Lower lobe of right lung (tissue), 2 donors: ENCODE results near the gene SAV1. TPM values are rescaled to one million over a fixed set of nuclear protein-coding genes. Genes with fewer than 3 reads are reported as not detected.
A peak's percentile ranks its signal among the peaks of the same experiment; 100 is the strongest.
"Not testable (repeated sequence)": the region's sequence is repeated elsewhere in the genome, so short reads cannot be mapped to it uniquely, and the experiment has no call there.

Source experiments
- ATAC-seq, 2 donors: fragments of 200-7000 bp; cut with Tn5 transposase; one replicate each; pipeline ENCODE4 v1.9.1; 2020 to 2022; ENCODE audit warnings: mild to moderate bottlenecking in 2 of 2, moderate library complexity in 2 of 2
- DNase-seq: peaks from one replicate; pipeline ENCODE4 v3.0.0-alpha.2; 2020
- H3K27ac ChIP-seq: fragments of 200-600 bp; one replicate; pipeline ENCODE4 v1.8.0; 2022
- H3K27me3 ChIP-seq: fragments of 200-600 bp; one replicate; pipeline ENCODE4 v1.8.0; 2022; ENCODE audit warnings: low read depth
- H3K36me3 ChIP-seq: fragments of 200-600 bp; one replicate; pipeline ENCODE4 v1.8.0; 2022; ENCODE audit warnings: mild to moderate bottlenecking
- H3K4me1 ChIP-seq: fragments of 200-600 bp; one replicate; pipeline ENCODE4 v1.8.0; 2022
- H3K4me3 ChIP-seq: fragments of 200-600 bp; one replicate; pipeline ENCODE4 v1.8.0; 2022; ENCODE audit warnings: mild to moderate bottlenecking
- H3K9me3 ChIP-seq: fragments of 200-600 bp; one replicate; pipeline ENCODE4 v1.8.0; 2022
- intact Hi-C: fragments of 100-400 bp; cut with DNase I; formaldehyde crosslinking; loops from one replicate; pipeline ENCODE4 v1.11.0; 2022
- total RNA-seq: library from RNA; stranded (reverse); fragmentation: NEBNext Ultra II Directional; extraction: Animal tissue kit (Norgen Biotek cat#: 25700); gene quantifications from one replicate; pipeline ENCODE4 v1.2.1, GENCODE V29; 2021
- TF ChIP-seq, protein P1 (sequence below): fragments of 200-600 bp; IDR thresholded peaks from one replicate; pipeline ENCODE4 v1.8.0; 2022; ENCODE audit warnings: antibody characterized with exemption, mild to moderate bottlenecking
- donor health status: DM: no; HTN: yes; CAD: no; lungs with severe emphysema.

The SAV1 gene
- total RNA-seq, 1 donor from 2014 or later: 39.3 TPM

DNA sequence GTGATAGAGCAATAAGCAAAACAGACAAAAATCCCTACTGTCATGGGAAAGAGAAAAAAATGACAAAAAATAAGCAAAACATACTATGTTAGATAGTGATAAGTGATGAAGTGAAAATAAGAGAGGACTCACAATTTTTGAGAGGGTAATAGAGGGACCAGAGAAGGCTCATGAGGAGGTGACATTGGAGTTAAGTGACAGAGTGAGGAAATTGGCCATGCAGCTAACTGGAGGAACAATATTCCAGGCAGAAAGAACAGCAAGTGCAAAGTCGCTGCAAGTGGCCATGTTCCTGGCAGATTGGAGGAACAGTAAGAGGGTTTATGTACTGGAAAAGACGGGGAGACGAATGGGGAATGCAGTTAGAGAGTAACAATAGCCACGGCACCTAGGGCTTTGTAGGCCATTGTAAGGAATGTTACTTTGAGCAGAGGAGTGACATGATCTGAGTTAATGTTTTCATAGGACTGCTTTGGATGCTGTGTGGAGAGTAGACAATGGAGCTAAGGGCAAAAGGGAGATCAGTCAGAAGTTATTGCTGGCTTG lies 1.4 kb upstream of the SAV1 start:
- DNase-seq (no peak), ATAC-seq (no peak)
- intact Hi-C loops: no loop called here
- no peak overlapping the region for H3K27ac ChIP-seq
- H3K4me3 ChIP-seq: no peak overlapping the region
- H3K27me3 ChIP-seq: no peaks in the 10 kb centered on the region
- TF ChIP-seq, protein P1, sequence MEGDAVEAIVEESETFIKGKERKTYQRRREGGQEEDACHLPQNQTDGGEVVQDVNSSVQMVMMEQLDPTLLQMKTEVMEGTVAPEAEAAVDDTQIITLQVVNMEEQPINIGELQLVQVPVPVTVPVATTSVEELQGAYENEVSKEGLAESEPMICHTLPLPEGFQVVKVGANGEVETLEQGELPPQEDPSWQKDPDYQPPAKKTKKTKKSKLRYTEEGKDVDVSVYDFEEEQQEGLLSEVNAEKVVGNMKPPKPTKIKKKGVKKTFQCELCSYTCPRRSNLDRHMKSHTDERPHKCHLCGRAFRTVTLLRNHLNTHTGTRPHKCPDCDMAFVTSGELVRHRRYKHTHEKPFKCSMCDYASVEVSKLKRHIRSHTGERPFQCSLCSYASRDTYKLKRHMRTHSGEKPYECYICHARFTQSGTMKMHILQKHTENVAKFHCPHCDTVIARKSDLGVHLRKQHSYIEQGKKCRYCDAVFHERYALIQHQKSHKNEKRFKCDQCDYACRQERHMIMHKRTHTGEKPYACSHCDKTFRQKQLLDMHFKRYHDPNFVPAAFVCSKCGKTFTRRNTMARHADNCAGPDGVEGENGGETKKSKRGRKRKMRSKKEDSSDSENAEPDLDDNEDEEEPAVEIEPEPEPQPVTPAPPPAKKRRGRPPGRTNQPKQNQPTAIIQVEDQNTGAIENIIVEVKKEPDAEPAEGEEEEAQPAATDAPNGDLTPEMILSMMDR: no peak
- H3K4me1 ChIP-seq: peaks cover 9% of the 10 kb centered on the region
- no peaks in the 10 kb centered on the region for H3K9me3 ChIP-seq
- H3K36me3 ChIP-seq: peaks cover 5% of the 10 kb centered on the region

DNA sequence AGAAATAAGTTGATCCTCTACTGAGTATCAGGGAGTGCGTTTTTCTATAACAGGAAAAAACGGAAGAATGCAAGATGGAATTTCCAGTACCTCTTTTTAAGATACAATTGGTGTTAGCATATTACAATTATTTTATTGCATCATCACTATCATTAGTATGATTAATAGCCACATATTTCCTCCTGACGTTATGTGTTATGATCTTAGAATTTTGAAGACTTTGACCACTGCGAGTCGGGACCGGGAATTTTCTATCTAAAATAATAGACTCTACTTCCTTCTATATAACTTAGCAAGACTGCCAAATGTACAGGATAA lies 679 bp upstream of the SAV1 start:
- no peak for DNase-seq
- ATAC-seq: no peak

DNA sequence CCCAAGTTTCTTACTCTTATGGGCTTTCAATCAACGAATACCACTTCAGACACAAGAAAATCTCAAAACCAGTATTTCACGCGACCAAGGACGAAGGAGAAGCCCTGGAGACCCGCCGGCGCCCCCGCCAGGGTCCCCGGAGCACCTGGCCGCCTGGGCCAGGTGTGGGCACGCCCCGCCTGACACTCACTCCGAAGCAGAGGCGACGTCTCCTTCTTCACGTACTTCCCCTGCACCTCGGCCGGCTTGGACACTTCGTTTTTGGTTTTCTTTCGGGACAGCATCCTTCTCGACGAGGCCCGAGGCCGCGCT lies 466 bp downstream of the SAV1 start:
- TF ChIP-seq, protein P1: no peak
- peak overlapping the region; percentile 93 for H3K27ac ChIP-seq
- peak overlapping the region; percentile 89 for H3K4me3 ChIP-seq
- H3K4me1 ChIP-seq: peaks cover 18% of the 10 kb centered on the region
- H3K36me3 ChIP-seq: peaks cover 6% of the 10 kb centered on the region
- peak; percentile 71 to 76 for ATAC-seq
- no peaks in the 10 kb centered on the region for H3K9me3 ChIP-seq
- intact Hi-C loops: no loop called here
- no peak for DNase-seq
- no peaks in the 10 kb centered on the region for H3K27me3 ChIP-seq

More for the DNA sequence above, 679 bp upstream of the SAV1 start:
- H3K27me3 ChIP-seq: no peaks in the 10 kb centered on the region
- H3K4me1 ChIP-seq: peaks cover 12% of the 10 kb centered on the region
- peak overlapping the region; percentile 89 for H3K4me3 ChIP-seq
- H3K36me3 ChIP-seq: peaks cover 6% of the 10 kb centered on the region
- intact Hi-C loops: no loop called here
- H3K9me3 ChIP-seq: no peaks in the 10 kb centered on the region
- TF ChIP-seq, protein P1: no peak
- H3K27ac ChIP-seq: peak overlapping the region; percentile 93

DNA sequence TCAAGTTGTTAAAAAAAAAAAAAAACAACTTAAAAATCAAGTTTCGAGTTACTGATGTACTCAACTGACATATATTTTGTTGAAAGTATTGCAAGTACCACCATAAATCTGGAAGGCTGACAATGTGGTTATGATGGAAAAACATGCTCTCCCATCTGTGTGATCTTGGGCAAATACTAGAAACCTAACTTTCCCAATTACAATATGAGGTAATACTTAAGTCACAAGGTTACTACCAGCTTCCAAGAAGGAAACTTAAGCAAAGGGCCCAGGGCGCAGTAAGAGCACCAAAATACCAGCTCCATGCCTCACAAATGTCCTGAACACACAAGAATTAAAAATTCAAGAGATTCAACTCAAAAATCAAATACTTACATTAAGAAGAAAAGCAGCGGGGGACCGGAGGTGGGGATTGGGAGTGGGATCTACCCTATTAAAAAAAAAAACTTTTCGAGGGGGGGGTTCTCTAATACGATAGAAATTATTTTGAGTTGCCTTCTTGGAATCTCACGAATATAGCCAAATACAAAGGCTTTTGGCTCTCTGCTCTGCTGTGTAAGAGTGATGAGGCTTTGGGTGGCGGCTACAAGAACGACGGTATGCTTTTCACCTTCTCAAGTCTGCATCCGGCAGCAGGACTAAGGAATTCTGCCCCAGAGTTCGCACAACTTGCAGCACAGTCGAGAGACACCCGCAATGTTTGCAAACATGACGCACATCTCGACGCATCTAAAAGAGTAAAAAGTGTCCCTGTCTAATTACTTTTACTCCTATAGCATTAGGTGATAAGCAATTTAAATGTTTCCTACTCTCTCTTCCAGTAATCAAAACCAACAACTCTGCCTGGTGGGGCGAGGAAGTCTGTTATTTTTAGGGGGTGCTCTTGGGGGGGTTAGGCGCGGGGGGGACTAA lies 1.1 kb downstream of the SAV1 start:
- H3K27ac ChIP-seq: peak overlapping the region; percentile 93
- no peaks in the 10 kb centered on the region for H3K9me3 ChIP-seq
- intact Hi-C loops: no loop called here
- peak overlapping the region; percentile 89 for H3K4me3 ChIP-seq
- TF ChIP-seq, protein P1: no peak
- peaks cover 18% of the 10 kb centered on the region for H3K4me1 ChIP-seq
- ATAC-seq: peak; percentile 31 to 58
- H3K27me3 ChIP-seq: no peaks in the 10 kb centered on the region
- peaks cover 6% of the 10 kb centered on the region for H3K36me3 ChIP-seq
- no peak for DNase-seq

DNA sequence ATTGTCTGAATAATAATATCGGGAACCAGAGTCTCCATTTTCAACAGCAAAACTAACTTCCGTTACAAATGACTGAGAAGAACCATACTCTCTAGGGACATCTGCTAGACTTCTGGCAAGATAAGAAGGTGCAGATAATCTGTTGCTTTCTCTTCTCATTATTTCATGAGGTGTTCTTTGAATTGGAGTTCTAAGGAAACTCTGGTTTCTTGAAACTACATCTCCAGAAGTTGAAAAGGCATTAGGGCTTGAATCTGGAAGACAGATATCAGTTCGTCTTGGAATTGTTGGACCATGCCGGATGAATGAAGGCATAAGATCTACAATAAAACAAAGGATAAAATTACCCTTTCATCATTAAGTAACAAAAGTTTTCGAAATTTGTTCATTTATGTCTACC lies 2.8 kb downstream of the SAV1 start:
- H3K27me3 ChIP-seq, intact Hi-C loops, H3K36me3 ChIP-seq, ATAC-seq, H3K9me3 ChIP-seq, H3K27ac ChIP-seq, H3K4me3 ChIP-seq, DNase-seq: not testable (repeated sequence)
- H3K4me1 ChIP-seq: peaks cover 18% of the 10 kb centered on the region

DNA sequence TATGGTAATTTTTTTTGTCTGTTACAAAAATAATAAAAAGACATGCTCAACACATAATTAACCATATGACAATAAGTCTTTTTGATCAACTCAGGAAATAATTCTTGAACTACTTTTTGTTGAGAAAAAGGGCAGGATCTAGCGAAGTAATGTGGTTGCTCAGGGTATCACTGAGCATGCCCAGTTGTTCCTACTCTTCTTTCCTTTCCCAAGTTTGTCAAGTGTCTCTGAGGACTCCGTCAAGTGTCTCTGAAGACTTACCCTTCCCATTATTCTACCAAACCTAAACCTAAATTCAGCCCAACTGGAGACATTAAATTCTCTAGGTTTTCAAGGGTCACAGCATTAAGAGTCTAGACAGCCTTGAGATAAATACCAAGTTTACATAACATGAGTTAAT lies 3.5 kb downstream of the SAV1 start:
- ATAC-seq, H3K36me3 ChIP-seq, H3K27me3 ChIP-seq, DNase-seq, H3K4me3 ChIP-seq, intact Hi-C loops, H3K27ac ChIP-seq, H3K9me3 ChIP-seq: not testable (repeated sequence)
- peaks cover 23% of the 10 kb centered on the region for H3K4me1 ChIP-seq
